ENCODE measurements around the gene LRP5. TPM values are rescaled to one million over a fixed set of nuclear protein-coding genes. Genes with fewer than 3 reads are reported as not detected.

LRP5 gene
- total RNA-seq, 2 experiments from 2014 or later: 10.5 to 15.3 TPM

DNA sequence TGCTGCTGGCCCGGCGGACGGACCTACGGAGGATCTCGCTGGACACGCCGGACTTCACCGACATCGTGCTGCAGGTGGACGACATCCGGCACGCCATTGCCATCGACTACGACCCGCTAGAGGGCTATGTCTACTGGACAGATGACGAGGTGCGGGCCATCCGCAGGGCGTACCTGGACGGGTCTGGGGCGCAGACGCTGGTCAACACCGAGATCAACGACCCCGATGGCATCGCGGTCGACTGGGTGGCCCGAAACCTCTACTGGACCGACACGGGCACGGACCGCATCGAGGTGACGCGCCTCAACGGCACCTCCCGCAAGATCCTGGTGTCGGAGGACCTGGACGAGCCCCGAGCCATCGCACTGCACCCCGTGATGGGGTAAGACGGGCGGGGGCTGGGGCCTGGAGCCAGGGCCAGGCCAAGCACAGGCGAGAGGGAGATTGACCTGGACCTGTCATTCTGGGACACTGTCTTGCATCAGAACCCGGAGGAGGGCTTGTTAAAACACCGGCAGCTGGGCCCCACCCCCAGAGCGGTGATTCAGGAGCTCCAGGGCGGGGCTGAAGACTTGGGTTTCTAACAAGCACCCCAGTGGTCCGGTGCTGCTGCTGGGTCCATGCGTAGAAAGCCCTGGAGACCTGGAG lies 74.1 kb downstream of the LRP5 start:
- Mint-ChIP-seq H3K27me3 (no peaks in the 10 kb centered on the region), H3K27ac (no peak overlapping the region), H3K4me3 (no peak overlapping the region), H3K4me1 (ENCODE audit: low read depth) (no peaks in the 10 kb centered on the region), H3K9me3 (no peaks in the 10 kb centered on the region), H3K36me3 (ENCODE audit: low read depth) (no peaks in the 10 kb centered on the region)
- DNase-seq (no peak), ATAC-seq (no peak)
- intact Hi-C loops (cut with micrococcal nuclease): loop anchor here (10.0 kb wide), 1 partner anchor 72 kb away; the partner anchor contains the start of gene LRP5
- ChIA-PET POLR2A (no interaction called here), CTCF (no interaction called here)
- TF ChIP-seq, protein P1, sequence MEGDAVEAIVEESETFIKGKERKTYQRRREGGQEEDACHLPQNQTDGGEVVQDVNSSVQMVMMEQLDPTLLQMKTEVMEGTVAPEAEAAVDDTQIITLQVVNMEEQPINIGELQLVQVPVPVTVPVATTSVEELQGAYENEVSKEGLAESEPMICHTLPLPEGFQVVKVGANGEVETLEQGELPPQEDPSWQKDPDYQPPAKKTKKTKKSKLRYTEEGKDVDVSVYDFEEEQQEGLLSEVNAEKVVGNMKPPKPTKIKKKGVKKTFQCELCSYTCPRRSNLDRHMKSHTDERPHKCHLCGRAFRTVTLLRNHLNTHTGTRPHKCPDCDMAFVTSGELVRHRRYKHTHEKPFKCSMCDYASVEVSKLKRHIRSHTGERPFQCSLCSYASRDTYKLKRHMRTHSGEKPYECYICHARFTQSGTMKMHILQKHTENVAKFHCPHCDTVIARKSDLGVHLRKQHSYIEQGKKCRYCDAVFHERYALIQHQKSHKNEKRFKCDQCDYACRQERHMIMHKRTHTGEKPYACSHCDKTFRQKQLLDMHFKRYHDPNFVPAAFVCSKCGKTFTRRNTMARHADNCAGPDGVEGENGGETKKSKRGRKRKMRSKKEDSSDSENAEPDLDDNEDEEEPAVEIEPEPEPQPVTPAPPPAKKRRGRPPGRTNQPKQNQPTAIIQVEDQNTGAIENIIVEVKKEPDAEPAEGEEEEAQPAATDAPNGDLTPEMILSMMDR (IDR thresholded peaks at IDR 0.05): no peak

DNA sequence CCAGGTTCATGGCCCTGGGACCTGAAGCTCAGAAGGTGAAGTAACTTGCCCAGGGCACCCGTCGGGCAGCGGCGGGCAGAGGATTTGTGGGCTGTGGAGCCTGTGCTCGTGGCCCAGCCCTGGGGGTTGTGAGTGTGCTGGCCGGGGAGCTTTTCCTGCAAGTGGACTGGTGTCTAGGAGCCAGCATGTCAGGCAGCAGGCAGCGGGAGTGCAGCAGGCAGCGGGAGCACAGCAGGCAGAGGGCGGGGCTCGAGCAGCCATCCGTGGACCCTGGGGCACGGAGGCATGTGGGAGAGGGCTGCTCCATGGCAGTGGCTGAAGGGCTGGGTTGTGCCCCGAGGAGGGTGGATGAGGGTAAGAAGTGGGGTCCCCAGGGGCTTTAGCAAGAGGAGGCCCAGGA lies 75.4 kb downstream of the LRP5 start:
- TF ChIP-seq, protein P1 (IDR thresholded peaks at IDR 0.05): no peak
- H3K4me1 Mint-ChIP-seq (ENCODE audit: low read depth): no peaks in the 10 kb centered on the region
- no peaks in the 10 kb centered on the region for H3K27me3 Mint-ChIP-seq
- no peaks in the 10 kb centered on the region for H3K36me3 Mint-ChIP-seq (ENCODE audit: low read depth)
- H3K4me3 Mint-ChIP-seq: no peak overlapping the region
- ATAC-seq: no peak
- intact Hi-C loops (cut with micrococcal nuclease): loop anchor here (10.0 kb wide), 1 partner anchor 73 kb away; the partner anchor contains the start of gene LRP5
- ChIA-PET POLR2A (interaction anchor here (0.6 kb wide), 1 partner anchor 563 kb away, joined by 3 read pairs; no protein-coding TSS in a partner anchor), CTCF (no interaction called here)
- DNase-seq: no peak
- no peak overlapping the region for H3K27ac Mint-ChIP-seq
- no peaks in the 10 kb centered on the region for H3K9me3 Mint-ChIP-seq

DNA sequence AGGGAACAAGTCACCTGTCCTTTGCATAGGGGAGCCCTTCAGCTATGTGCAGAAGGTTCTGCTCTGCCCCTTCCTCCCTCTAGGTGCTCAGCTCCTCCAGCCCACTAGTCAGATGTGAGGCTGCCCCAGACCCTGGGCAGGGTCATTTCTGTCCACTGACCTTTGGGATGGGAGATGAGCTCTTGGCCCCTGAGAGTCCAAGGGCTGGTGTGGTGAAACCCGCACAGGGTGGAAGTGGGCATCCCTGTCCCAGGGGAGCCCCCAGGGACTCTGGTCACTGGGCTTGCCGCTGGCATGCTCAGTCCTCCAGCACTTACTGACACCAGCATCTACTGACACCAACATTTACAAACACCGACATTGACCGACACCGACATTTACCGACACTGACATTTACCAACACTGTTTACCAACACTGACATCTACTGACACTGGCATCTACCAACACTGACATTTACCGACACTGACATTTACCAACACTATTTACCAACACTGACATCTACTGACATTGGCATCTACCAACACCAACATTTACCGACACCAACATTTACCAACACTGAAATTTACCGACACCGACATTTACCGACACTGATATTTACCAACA lies 76.3 kb downstream of the LRP5 start:
- TF ChIP-seq, protein P1 (IDR thresholded peaks at IDR 0.05): no peak
- POLR2A ChIA-PET: no interaction called here
- no peaks in the 10 kb centered on the region for H3K4me1 Mint-ChIP-seq (ENCODE audit: low read depth)
- CTCF ChIA-PET: no interaction called here
- DNase-seq: no peak
- no peak overlapping the region for H3K27ac Mint-ChIP-seq
- H3K4me3 Mint-ChIP-seq: no peak overlapping the region
- intact Hi-C loops (cut with micrococcal nuclease): loop anchor here (10.0 kb wide), 1 partner anchor 74 kb away; the partner anchor contains the start of gene LRP5
- no peaks in the 10 kb centered on the region for H3K36me3 Mint-ChIP-seq (ENCODE audit: low read depth)
- no peak for ATAC-seq
- H3K9me3 Mint-ChIP-seq: no peaks in the 10 kb centered on the region
- no peaks in the 10 kb centered on the region for H3K27me3 Mint-ChIP-seq

DNA sequence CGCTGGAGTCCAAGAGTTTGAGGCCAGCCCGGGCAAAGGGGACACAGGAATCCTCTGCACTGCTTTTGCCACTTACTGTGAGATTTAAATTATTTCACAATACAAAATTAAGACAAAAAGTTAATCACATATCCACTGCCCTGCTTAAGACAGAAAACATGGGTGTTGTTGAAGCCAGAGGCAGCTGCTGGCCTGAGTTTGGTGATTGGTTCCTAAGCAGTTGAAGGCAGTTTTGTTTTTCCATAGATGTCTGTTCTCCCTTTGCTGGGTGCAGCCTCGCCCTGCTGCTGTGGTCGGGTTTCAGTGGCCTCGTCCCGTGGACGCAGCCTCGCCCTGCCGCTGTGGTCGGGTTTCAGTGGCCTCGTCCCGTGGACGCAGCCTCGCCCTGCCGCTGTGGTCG lies 77.9 kb downstream of the LRP5 start:
- no peak for ATAC-seq
- H3K4me1 Mint-ChIP-seq (ENCODE audit: low read depth): no peaks in the 10 kb centered on the region
- no peak overlapping the region for H3K4me3 Mint-ChIP-seq
- H3K9me3 Mint-ChIP-seq: no peaks in the 10 kb centered on the region
- intact Hi-C loops (cut with micrococcal nuclease): no loop called here
- ChIA-PET CTCF (interaction anchor here (0.7 kb wide), 1 partner anchor 9 kb away, joined by 3 read pairs; no protein-coding TSS in a partner anchor), POLR2A (interaction anchor here (0.7 kb wide), 1 partner anchor 49 kb away, joined by 3 read pairs; no protein-coding TSS in a partner anchor)
- no peak for DNase-seq
- TF ChIP-seq, protein P1 (IDR thresholded peaks at IDR 0.05): no peak
- no peak overlapping the region for H3K27ac Mint-ChIP-seq
- H3K36me3 Mint-ChIP-seq (ENCODE audit: low read depth): no peaks in the 10 kb centered on the region
- no peaks in the 10 kb centered on the region for H3K27me3 Mint-ChIP-seq

DNA sequence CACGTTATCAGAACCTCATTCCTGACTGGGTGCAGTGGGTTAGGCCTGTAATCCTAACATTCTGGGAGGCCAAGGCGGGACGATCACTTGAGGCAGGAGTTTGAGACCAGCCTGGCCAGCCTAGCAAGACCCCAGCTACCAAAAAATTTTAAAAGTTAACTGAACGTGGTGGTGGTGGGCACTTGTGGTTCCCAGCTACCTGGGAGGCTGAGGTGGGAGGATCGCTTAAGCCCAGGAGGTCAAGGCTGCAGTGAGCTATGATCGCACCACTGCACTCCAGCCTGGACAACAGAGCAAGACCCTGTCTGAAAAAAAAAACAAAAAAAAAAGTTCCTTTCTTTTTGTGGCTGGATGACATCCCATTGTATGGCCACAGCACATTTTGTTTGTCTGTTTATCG lies 80.4 kb downstream of the LRP5 start:
- POLR2A ChIA-PET: no interaction called here
- Mint-ChIP-seq H3K9me3 (no peaks in the 10 kb centered on the region), H3K36me3 (ENCODE audit: low read depth) (no peaks in the 10 kb centered on the region), H3K4me1 (ENCODE audit: low read depth) (no peaks in the 10 kb centered on the region), H3K4me3 (no peak overlapping the region), H3K27me3 (no peaks in the 10 kb centered on the region), H3K27ac (no peak overlapping the region)
- no peak for DNase-seq
- intact Hi-C loops (cut with micrococcal nuclease): no loop called here
- TF ChIP-seq, protein P1 (IDR thresholded peaks at IDR 0.05): no peak
- CTCF ChIA-PET: no interaction called here
- no peak for ATAC-seq
